NCI-H2171 treated with DMSO at 0.1 percent for 48 hours (cell line): ENCODE results near the gene YPEL4.

Source experiments
- DNase-seq: peaks from one replicate; lab custom pipeline; 2025; lab: John Stamatoyannopoulos, UW

Gene YPEL4

DNA sequence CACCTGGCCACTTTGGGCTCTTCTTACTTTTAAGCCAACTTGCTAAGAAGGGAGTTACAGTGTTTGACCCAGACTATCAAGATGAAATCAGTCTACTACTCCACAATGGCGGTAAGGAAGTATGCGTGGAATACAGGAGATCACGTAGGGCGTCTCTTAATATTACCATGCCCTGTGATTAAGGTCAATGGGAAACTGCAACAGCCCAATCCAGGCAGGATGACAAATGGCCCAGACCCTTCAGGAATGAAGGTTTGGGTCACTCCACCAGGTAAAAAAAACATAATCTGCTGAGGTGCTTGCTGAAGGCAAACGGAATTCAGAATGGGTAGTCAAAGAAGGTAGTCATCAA lies 1.0 kb upstream of the YPEL4 start:
- no peak for DNase-seq

DNA sequence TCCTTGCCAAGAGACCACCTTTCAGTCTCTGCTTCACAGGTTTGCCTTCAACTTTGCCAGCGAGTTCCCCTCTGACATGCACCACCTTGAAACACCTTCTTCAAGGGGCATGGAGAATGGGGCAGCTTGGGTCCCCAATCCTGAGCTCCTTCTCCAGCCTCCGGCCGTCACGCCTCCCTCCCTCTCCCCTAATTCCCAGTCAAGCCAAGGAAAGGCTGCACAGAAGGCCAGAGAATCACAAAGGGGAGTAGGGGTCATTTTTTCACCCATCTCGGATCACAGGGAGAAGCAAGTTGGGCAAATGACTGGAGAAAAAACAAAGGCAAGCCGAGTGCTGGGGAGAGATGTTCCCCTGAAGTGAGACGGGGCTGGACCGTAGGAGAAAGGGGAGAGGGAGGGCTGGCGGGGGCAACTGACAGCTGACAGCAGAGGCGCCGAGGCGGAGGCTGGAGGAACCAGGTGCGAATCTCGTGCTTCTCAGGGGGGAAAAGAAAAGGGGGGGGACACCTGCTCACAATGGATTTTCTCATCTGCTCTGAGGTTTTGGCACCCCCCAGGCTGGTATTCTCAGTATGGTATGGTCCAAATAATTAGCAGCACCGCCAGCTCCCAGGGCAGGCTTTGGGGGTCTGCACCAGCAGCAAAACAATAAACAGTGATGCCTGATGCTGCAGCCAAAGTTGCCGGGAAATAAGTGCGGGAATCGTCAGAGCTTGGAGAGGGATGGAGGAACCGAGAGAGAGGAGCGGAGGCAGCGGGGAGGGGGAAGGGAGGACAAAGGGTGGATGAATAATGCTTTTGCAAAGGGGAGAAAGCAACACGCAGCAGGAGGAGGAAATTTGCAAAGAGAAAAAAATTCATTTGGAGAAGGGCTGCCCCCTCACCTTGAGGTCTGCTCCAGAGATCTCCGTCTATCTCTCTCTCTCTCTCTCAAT lies 644 bp downstream of the YPEL4 start:
- DNase-seq, result peak; percentile 9

DNA sequence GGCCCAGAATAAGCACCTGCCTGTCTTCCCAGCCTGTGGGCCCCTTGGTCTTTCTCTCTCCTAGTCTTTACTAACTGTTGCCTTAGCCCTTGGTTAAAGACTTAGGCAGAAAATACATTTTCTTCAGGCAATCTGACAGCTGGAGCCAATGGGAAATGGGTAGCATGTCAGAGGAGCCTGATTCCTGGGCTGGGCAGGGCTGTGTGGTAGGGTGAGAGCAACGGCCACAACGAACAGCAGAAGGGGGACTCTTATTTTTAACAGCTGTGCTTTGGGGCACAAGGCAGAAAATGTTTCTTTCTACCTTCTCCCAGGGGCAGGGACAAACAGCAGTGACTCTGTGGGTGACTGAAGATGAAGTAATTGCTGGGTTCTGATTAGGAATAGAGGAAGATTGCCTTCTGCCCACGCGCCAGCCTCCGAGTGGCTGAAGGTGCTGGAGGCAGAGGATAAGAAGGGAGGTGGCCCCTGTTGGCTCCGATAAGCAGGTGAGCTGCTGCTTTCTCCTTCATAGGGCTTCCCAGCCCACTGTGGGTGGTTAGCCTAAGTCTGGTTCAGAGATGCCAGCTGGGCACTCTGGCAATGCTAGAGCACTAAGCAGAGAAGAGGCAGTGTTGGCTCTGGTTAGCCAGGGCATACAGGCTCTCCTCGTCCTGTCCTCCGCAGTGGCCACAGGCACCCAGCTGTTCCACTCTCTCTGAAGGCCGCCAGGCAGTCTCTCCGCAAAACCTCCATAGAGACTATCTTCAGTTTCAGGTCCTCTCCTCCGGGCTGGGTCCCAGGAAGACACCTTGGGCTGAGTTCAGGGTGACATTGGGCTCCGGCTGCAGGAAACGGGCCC lies 1.5 kb downstream of the YPEL4 start:
- DNase-seq, result peak; percentile 31

DNA sequence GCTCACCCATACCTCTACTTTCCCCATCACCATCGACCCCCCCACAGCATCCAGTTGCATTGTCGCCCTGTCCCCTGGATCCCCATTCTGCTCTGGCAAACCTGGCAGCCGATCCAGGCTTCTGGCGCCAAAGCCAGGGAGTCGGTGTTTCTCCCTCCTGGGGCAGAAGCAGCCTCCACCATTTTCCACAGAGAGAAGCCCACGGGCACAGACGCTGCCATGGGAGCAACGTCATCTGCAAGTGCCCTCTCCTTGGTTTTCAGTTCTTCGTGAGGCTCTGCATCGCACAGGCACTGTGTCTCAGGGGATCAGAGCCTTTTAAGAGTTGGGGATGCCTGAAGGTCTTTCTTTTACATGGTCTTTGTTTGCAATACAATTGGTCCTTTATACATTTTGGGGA lies 2.3 kb downstream of the YPEL4 start:
- DNase-seq, result peak; percentile 31

DNA sequence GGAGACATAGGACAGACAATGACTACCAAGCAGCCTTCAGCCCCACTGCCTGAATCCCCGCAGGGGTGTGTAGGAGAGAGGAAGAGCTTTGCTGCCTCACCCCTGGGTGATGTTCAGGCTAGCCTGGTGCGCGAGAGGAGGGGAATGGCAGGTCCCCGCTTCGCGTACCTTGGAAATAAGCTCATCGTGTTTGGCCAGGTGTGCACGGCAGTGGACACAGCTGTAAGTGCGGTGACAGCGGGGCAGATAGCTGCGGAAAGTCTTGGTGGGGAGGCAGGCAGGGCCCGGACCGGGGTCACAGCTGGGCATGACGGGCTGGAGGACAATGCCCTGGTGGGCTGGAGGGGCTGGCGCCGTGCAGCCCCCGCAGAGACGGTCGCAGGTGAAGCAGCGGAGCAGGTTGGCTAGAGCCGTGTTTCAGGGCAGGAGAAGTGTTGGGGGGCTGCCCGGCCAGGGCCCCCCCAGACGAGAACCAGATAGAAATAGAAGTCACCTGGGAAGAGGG lies 2.9 kb downstream of the YPEL4 start:
- DNase-seq, result peak; percentile 22

DNA sequence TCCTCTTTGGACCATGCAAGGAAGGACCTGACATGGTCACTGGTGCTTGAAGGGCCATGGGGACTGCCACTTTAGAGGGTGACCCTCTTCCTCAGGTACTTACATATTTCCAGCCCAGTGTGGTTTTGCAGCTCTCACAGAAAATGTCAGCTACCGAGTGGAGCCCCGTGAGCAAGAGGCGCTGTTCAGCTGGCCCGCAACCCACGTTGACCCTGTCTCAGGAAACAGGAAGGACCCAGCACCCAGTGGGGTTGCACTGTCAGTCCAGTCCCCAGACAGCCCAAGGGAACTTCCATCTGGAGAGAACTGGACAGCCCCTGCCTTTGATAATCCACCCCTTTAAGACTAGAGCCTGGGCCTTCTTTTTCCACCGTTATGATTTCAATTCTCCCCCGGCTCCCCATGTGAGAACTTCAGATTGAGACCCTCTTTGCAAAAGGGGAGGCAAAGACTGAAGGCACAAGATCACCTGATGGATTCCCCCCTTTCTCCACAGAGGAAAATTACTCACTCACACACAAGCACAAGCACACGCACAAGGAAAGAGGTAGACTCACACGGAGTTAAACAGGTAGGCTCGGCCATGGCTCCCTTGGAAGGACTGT lies 3.4 kb downstream of the YPEL4 start:
- no peak for DNase-seq

DNA sequence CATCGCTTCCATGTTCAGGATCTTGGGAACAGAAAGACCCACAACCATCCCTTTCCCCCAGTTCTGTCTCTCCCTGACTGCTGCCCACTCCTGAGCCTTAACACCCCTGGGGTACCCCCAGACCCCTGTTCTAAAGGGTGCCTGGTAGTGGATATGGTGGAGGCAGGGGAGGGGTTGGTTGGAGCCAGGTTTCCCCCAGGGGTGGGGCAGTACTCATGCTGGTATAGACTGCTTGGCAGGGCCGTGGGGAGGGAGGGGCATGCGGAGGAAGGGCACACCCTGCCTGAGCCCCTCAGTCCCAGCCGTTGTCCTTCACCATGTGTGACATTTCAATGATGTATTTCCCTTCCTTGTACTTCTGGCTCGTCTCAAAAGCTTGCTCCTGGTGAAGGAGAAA lies 4.0 kb downstream of the YPEL4 start:
- DNase-seq, result no peak

DNA sequence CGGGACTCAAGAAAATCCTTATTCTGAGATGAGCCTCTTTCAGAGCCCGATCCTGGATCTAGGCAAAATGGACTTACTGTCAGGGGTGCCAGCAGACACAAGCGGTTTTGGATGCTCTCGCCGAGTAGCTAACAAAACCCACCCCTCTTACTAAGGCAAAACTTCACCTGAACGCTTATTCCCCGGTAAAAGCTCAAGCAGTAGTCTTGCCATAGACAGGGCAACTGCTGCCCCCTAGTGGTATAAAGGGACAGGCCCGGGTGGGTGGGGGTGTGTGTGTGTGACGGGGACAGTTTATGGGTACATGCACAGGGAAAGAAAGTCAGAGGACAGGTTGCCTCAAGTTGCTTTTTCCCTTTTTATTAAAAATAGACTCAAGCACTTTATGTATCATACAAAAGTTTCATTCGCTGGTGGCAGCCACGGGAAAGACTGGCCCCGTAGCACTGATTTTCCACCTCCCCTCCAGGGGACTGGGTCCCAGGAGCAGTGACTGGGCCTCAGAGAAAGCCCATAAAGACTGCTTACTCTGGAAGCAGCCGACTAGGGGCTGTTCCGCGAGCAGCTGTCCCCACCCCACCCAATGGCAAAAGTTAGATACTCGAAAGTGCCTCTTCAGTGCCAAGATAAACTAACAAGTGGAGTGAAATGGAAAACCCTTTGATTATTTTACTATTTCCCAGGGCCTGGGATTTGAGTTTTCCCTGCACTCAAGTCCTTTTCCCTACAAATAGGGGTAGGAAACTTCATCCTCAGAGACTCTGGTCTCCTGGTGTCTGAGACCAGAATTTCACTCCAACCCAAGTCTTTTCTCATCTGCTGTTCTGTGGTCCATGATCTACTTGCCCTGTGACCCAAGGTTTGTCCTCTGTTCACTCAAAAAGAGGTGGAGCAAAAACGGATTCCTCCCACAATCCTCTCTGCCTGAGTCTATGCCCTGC lies 4.7 kb downstream of the YPEL4 start:
- DNase-seq, result peak; percentile 71

DNA sequence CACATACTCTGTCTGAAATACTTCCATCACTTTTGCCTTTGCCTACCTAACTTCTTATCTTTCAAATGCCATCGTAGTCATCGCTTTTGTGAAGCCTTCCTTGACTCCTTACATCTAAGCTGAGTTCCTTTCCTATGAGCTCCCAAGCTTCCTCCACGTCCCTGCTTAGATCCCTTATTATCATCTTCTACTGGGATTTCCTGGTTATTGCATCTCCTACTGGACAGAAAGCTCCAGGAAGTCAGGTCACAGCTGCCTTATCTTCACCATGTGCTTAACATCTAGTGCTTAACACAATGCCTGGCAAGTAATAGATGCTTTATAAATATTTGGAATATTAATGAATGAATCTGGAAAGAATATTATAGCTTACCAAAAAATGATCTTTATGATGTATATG lies 5.9 kb downstream of the YPEL4 start:
- DNase-seq, result no peak

DNA sequence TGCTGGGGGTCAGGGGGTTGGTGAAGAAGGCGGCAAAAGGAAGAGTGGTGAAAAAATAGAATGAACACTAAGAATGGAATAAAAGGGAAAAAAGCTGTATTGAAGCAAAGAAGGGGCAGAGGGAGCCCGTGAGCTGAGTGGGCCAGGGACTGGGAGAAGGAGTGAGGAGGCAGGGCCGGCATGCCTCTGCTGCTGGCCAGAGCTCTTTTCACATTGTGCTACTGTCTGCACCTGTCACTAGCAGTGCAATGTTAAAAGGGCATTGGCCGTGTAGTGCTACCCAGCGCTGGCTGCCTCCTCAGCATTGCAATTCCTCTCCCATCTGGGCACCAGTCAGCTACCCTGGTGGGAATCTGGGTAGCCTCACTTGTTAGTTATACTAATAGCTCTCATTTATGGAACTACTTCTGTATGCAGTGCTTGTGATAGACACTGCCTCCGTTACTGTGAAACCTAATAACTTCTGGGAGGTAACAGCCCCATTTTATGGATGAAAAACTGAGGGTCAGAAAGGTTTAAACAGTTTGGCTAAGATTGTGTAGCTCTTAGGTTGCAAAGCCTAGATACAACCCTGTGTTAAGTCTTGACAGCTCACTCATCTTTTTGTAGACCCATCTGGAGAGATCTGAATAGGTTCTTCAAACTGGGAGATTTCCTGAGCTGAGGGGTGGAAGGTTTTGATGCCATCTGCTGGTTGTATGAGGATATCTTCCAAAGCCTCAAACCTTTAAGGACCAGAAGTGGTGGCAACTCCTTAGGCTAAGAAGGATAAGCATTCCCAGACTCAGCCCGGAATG lies 8.5 kb downstream of the YPEL4 start:
- DNase-seq, result peak; percentile 50

DNA sequence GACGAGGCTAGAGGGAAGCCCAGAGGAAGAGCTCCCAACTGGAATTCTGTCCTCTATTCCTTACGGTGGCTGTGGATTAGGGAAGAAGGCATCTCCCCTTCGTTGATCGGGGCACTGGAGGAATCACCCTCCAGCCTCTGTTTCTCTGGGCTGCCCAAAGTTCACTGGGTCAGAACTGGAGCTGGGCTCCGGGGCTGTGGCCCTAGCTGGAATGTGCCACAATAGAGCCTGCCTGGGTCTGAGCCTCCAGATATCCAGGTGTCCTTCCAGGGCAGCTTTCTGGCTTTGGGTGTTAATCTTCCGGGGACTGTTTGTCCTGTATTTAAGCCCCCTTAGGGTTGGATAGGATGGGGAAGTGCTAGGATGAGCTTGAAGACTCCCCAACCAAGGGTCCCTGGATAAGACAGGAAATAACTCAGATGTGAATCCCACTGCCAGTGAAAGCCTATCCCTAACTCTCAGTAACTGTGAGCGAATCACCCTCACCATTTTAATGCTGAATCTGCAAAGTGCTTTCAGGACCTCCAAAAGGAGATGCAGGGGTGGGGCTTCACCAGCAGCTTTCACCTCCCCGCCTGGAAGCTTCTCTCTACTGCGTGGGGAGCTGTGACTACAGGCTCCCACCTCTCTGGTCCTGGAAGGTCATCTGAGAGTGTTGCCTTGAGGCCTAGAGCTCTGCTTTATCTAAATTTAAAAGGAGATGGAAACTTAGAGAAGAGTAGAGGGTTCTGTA lies 9.5 kb downstream of the YPEL4 start:
- DNase-seq, result no peak

DNA sequence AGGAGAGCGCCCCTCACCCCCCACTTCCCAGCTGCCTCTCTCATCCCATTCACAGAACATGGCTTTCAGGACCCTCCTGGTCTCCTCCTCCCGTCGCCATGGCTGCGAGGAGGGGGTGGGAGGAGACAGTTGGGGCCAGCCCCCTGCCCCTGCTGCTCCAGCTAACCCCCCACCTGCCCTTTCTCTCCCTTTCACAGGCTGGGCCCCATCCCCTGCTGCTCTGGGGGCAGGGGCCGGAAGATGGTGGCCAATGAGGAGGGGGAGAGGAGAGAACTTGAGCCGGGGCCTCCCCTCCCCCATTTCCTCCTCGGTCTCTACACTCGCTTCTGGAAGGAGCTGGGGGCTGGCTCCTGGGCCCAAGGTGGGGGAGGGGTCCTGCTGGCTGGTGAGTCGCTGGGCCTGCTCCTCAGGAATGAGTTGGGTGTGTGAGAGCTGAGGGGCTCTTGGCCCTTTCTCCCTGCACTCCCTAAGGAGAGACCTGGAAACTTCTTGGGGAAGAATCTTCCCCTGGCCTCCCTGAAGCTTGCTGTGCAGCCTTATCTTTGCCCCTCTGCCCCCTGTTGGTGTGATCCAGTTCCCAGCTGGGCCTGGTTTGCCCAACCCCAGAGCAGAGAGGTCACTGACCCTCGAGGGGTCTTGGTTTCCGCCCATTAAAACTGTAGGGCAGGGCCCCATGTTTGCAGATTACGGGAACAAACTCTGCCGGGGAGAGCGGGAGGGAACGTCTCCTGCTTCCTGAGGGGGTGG lies 10.2 kb downstream of the YPEL4 start:
- no peak for DNase-seq

DNA sequence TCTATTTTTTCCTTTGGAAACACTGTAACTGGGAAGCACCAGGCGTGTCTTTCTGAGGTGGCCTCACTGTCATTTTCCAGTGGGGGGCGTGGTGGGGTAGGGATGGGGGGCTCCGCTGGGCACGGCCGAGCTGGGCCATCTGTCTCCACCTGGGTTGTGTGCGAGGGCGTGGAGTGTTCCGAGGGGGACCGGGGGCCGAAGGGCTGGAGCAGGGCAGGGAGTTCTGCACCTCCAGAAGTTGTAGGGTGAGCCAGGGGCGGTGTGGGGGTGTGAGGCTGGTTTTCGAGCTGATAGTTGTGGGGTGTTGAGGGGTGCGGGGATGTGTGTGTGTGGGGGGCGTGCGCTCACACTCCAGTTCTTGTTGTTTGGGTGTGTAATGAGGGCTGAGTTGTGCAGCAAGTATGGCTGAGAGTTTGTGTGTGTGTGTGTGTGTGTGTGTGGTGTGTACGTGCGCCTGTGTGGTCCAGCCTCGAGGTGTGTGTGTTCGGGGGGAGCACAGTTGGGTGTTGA lies 10.8 kb downstream of the YPEL4 start:
- DNase-seq, result no peak

DNA sequence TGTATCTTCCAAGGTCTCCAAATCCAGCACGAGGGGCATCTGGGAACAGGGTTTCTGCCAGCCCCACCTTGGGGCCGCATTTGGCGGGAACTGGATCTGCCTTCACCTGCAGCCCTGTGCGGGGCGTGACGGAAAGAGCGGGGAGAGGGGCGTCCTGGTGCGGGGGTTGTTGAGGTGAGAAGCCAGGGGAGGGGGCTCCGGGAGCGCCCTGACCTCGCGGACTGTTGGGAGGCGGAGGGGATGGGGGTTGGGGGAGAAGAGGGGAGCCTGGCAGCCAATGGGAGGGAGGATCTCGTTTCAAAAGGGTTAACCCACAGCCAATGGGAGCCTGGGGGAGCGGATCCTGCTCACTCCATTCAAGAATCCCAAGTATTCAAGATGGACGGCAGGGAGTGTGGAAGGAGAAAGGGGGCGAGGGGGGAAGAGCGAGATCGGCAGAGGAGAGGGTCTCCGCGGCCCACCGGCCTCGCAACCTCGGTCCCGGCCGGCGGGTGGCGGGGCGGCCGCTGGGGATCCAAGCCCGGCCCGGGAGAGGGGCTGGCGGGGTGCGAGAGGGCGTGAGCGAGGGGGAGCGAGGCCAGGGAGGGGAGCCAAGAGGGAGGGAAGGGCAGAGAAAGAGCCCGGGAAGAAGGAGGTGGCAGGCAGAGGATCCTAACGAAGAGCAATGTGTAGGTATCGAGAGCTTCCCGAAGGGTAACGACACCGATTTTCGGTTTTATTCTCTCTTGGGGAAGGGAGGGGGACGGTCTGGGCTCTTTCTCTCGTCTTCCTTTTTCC lies 11.5 kb downstream of the YPEL4 start:
- peak; percentile 95 for DNase-seq

DNA sequence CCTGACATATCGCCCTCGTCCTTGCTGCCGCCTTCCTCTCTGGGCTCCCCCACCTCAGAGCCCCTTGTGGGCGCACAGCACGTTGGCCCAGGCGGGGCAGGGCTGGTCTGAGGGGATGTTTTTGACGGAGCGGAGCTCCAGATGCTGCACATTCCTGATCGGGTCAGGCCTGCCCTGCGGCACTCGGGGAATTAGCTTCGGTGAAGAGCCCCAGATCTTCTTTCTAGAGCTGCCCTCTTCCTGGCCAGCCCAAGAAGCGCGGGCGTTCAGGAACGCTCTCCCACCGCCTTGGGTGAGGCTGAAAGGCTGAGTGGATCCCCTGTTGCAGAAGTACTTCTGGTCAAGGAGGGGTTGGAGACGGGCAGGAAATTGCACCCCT lies 12.1 kb downstream of the YPEL4 start:
- no peak for DNase-seq

DNA sequence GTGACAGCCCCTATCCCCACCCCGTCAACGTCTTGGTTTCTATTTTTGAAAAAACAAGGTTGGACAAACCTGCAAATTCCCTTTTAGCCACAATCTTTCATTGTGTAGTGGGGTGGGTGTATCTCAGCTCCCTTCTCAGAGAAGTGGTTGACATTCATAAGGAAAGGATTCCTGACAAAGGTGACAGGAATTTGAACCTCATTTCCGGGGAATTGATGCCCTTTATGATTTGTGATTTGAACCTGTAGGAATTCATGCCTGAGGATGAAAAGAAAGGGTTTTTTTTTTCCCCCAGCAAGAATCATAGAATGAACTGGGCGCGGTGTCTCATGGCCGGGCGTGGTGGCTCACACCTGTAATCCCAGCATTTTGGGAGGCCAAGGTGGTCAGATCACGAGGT lies 14.5 kb downstream of the YPEL4 start:
- DNase-seq, result no peak

DNA sequence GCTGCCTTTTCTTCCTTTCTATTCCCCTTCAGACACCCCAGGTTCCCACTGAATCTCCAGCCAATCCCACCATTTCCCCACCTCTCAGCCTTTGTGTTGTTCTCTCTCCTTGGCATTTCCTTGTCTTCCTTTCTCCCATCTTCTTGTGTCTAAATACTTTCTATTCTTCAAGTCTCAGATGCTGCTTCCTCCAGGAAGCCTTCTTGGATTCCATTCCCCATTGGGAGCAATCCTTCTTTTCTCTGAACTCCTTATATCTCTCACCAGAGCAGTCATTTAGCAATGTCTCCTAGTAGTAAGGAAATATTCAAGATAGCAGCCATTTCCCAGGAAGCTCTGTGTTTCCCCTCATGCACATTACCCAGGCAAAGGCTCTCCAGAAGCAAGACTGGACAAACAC lies 15.4 kb downstream of the YPEL4 start:
- no peak for DNase-seq

DNA sequence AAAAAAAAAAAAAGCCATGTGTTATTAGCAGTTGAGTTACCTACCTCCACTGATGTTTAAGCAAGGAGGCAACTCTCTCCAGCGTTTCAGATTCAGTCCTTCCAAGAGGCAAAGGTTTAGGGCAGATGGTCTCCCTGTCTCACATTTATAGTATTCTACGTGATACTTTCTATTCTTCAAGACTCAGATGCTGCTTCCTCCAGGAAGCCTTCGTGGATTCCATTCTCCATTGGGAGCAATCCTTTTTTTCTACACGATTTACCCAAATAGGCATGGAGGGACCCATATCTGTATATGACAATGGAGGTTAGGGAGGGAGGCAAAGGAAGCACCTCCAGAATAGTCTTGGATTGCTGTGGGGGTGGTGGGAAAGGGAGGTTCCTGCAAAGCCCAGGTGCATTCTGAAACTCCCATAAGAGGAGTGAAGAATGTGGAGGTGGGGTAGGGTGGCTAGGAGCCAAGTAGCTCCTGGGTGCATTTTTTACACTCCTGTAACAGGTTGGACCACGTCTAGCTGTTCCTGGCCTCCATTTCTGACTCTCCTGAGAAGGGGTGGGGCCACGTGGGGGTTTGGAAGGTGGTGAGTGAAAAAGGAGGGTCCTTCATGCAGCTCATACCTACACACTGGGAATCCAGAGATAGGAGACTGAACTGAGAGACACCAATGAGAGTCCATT lies 16.2 kb downstream of the YPEL4 start:
- no peak for DNase-seq
